ENCODE data around the gene ARRDC2.

Gene ARRDC2

GRCh38 chr19:18007044-18007916, 690 bp upstream of the ARRDC2 start:
- POLR2A ChIA-PET: interaction anchor here (1.1 to 1.5 kb wide), 3 partner anchors 10 to 75 kb away, joined by 3 to 4 read pairs (median 3); partner anchors contain the start of gene CCDC124
- TF ChIP-seq, protein P1, sequence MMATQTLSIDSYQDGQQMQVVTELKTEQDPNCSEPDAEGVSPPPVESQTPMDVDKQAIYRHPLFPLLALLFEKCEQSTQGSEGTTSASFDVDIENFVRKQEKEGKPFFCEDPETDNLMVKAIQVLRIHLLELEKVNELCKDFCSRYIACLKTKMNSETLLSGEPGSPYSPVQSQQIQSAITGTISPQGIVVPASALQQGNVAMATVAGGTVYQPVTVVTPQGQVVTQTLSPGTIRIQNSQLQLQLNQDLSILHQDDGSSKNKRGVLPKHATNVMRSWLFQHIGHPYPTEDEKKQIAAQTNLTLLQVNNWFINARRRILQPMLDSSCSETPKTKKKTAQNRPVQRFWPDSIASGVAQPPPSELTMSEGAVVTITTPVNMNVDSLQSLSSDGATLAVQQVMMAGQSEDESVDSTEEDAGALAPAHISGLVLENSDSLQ (IDR thresholded peaks at IDR 0.05): no peak
- 0 out of 2 replicates have a peak, but pooled peaks have one; percentile 7 for TF ChIP-seq CTBP1 (IDR thresholded peaks at IDR 0.05; ENCODE audit: borderline replicate concordance)
- no peak for TF ChIP-seq NFRKB (IDR thresholded peaks at IDR 0.05)
- DNase-seq (ENCODE audit: extremely low spot score): peak; percentile 85
- CTCF ChIA-PET: interaction anchor here (0.5 to 1.3 kb wide), 4 partner anchors 50 to 566 kb away, joined by 3 to 6 read pairs (median 4); no protein-coding TSS in a partner anchor

- ChIA-PET CTCF (interaction anchor here (0.8 kb wide), 1 partner anchor 71 kb away, joined by 4 read pairs; no protein-coding TSS in a partner anchor), POLR2A (interaction anchor here (1.4 kb wide), 1 partner anchor 9 kb away, joined by 3 read pairs; no protein-coding TSS in a partner anchor)
- TF ChIP-seq NFRKB (IDR thresholded peaks at IDR 0.05) (no peak), SUZ12 (IDR thresholded peaks at IDR 0.05) (no peak), HDGF (IDR thresholded peaks at IDR 0.05; ENCODE audit: borderline replicate concordance) (no peak)
- no peak for DNase-seq (ENCODE audit: extremely low spot score)
Measured at GRCh38 chr19:18008814-18009213, 844 bp downstream of the ARRDC2 start.

GRCh38 chr19:18009412-18010066, 1.6 kb downstream of the ARRDC2 start:
- CTCF ChIA-PET: no interaction called here
- TF ChIP-seq ZNF384 (IDR thresholded peaks at IDR 0.05) (no peak), CTBP1 (IDR thresholded peaks at IDR 0.05; ENCODE audit: borderline replicate concordance) (no peak), FOXK2 (IDR thresholded peaks at IDR 0.05) (no peak), SUZ12 (IDR thresholded peaks at IDR 0.05) (no peak), BHLHE40 (IDR thresholded peaks at IDR 0.05; ENCODE audit: borderline replicate concordance) (no peak), LEF1 (IDR thresholded peaks at IDR 0.05; ENCODE audit: borderline replicate concordance) (no peak), ARNT (IDR thresholded peaks at IDR 0.05) (no peak), FOXM1 (IDR thresholded peaks at IDR 0.05; ENCODE audit: borderline replicate concordance) (no peak), ELF4 (IDR thresholded peaks at IDR 0.05) (no peak), SP1 (IDR thresholded peaks at IDR 0.05) (no peak), FOXA1 (IDR thresholded peaks at IDR 0.05) (no peak), HDGF (IDR thresholded peaks at IDR 0.05; ENCODE audit: borderline replicate concordance) (no peak), TARDBP (IDR thresholded peaks at IDR 0.05) (no peak), NFRKB (IDR thresholded peaks at IDR 0.05) (no peak)
- TF ChIP-seq, protein P1 (IDR thresholded peaks at IDR 0.05): no peak
- POLR2A ChIA-PET: no interaction called here
- DNase-seq (ENCODE audit: extremely low spot score): no peak

- CTCF ChIA-PET: no interaction called here
- POLR2A ChIA-PET: interaction anchor here (0.6 kb wide), 1 partner anchor 13 kb away, joined by 3 read pairs; no protein-coding TSS in a partner anchor
- TF ChIP-seq HDGF (IDR thresholded peaks at IDR 0.05; ENCODE audit: borderline replicate concordance) (no peak), LEF1 (IDR thresholded peaks at IDR 0.05; ENCODE audit: borderline replicate concordance) (no peak), FOXA1 (IDR thresholded peaks at IDR 0.05) (no peak), SP1 (IDR thresholded peaks at IDR 0.05) (no peak), SUZ12 (IDR thresholded peaks at IDR 0.05) (no peak), BHLHE40 (IDR thresholded peaks at IDR 0.05; ENCODE audit: borderline replicate concordance) (no peak), ARNT (IDR thresholded peaks at IDR 0.05) (no peak), FOXM1 (IDR thresholded peaks at IDR 0.05; ENCODE audit: borderline replicate concordance) (no peak), CTBP1 (IDR thresholded peaks at IDR 0.05; ENCODE audit: borderline replicate concordance) (no peak), NFRKB (IDR thresholded peaks at IDR 0.05) (no peak), L3MBTL2 (conservative IDR thresholded peaks at IDR 0.05) (no peak), ZNF384 (IDR thresholded peaks at IDR 0.05) (no peak), TARDBP (IDR thresholded peaks at IDR 0.05) (no peak)
- no peak for DNase-seq (ENCODE audit: extremely low spot score)
Measured at GRCh38 chr19:18010149-18010548, 2.2 kb downstream of the ARRDC2 start.

- no peak for TF ChIP-seq ARNT (IDR thresholded peaks at IDR 0.05)
- TF ChIP-seq NFRKB (IDR thresholded peaks at IDR 0.05): no peak
- no peak for TF ChIP-seq TARDBP (IDR thresholded peaks at IDR 0.05)
- no peak for TF ChIP-seq SUZ12 (IDR thresholded peaks at IDR 0.05)
Measured at GRCh38 chr19:18013210-18014111, 5.5 kb downstream of the ARRDC2 start.

GRCh38 chr19:18014197-18014596, 6.2 kb downstream of the ARRDC2 start:
- no peak for TF ChIP-seq FOXM1 (IDR thresholded peaks at IDR 0.05; ENCODE audit: borderline replicate concordance)
- TF ChIP-seq CTBP1 (IDR thresholded peaks at IDR 0.05; ENCODE audit: borderline replicate concordance): no peak
- TF ChIP-seq SUZ12 (IDR thresholded peaks at IDR 0.05): no peak
- TF ChIP-seq ARNT (IDR thresholded peaks at IDR 0.05): no peak
- TF ChIP-seq, protein P1 (IDR thresholded peaks at IDR 0.05): no peak
- no peak for TF ChIP-seq HDGF (IDR thresholded peaks at IDR 0.05; ENCODE audit: borderline replicate concordance)
- no peak for TF ChIP-seq LEF1 (IDR thresholded peaks at IDR 0.05; ENCODE audit: borderline replicate concordance)
- TF ChIP-seq FOXA1 (IDR thresholded peaks at IDR 0.05): no peak
- TF ChIP-seq ELF4 (IDR thresholded peaks at IDR 0.05): no peak
- no peak for TF ChIP-seq SP1 (IDR thresholded peaks at IDR 0.05)
- no peak for TF ChIP-seq BHLHE40 (IDR thresholded peaks at IDR 0.05; ENCODE audit: borderline replicate concordance)
- no peak for TF ChIP-seq ZNF384 (IDR thresholded peaks at IDR 0.05)
- TF ChIP-seq L3MBTL2 (conservative IDR thresholded peaks at IDR 0.05): no peak
- no peak for TF ChIP-seq TARDBP (IDR thresholded peaks at IDR 0.05)
- no peak for TF ChIP-seq NFRKB (IDR thresholded peaks at IDR 0.05)
- TF ChIP-seq FOXK2 (IDR thresholded peaks at IDR 0.05): no peak
- no peak for DNase-seq (ENCODE audit: extremely low spot score)

More at GRCh38 chr19:18013210-18014111, 5.5 kb downstream of the ARRDC2 start:
- ChIA-PET CTCF (interaction anchor here (0.9 kb wide), 1 partner anchor 50 kb away, joined by 3 read pairs; no protein-coding TSS in a partner anchor), POLR2A (interaction anchor here (2.0 kb wide), 1 partner anchor 8 kb away, joined by 7 read pairs; no protein-coding TSS in a partner anchor)
- DNase-seq (ENCODE audit: extremely low spot score): no peak

More at GRCh38 chr19:18014197-18014596, 6.2 kb downstream of the ARRDC2 start:
- ChIA-PET CTCF (interaction anchor here (0.9 kb wide), 1 partner anchor 49 kb away, joined by 3 read pairs; no protein-coding TSS in a partner anchor), POLR2A (interaction anchor here (2.0 kb wide), 1 partner anchor 8 kb away, joined by 7 read pairs; no protein-coding TSS in a partner anchor)

Measured in HEK293T (cell line).